Caco-2 (cell line): ENCODE measurements around the gene MAP7. TPM values are rescaled to one million over a fixed set of nuclear protein-coding genes. Genes with fewer than 3 reads are reported as not detected.

Experiments used
- BruUV-seq: library from RNA; stranded (reverse); fragments of 400-500 nt; replicated peaks from 2 replicates; lab custom pipeline; 2021; lab: Mats Ljungman, UMichigan
- CTCF ChIA-PET: fragments of 300-600 bp; sonication (Branson Sonifier 250); formaldehyde crosslinking; loops from one replicate; lab custom pipeline; 2022; ENCODE audit warnings: antibody characterized with exemption; lab: Charles Lee
- POLR2A ChIA-PET: fragments of 300-600 bp; sonication (Branson Sonifier 250); formaldehyde crosslinking; loops from one replicate; lab custom pipeline; 2022; ENCODE audit warnings: antibody characterized with exemption; lab: Charles Lee
- DNase-seq, 2 experiments: peaks; one replicate each; pipeline versions ENCODE4 v3.0.0 to v3.0.0-alpha.2; 2020 to 2022
- H3K27me3 ChIP-seq: replicated peaks from 2 replicates; pipeline ENCODE4 v1.6.0; 2011; ENCODE audit warnings: low read length; ENCODE audit not compliant: control insufficient read depth, insufficient read depth
- H3K36me3 ChIP-seq: 2 replicates; pipeline ENCODE4 v1.5.1; 2011; ENCODE audit warnings: low read length; ENCODE audit not compliant: control insufficient read depth, insufficient read depth
- H3K4me1 ChIP-seq: fragments of 250-450 bp; sonication (Bioruptor Pico); 2 replicates; pipeline ENCODE4 v1.5.1; 2020; ENCODE audit warnings: mild to moderate bottlenecking
- H3K4me3 ChIP-seq: 2 replicates; pipeline ENCODE4 v1.5.1; 2011; ENCODE audit warnings: low read depth, mild to moderate bottlenecking, control low read depth, low read length
- H3K9me3 ChIP-seq: fragments of 250-450 bp; sonication (Bioruptor Pico); 2 replicates; pipeline ENCODE4 v1.5.1; 2020; ENCODE audit warnings: mild to moderate bottlenecking, moderate library complexity
- H3K27ac Mint-ChIP-seq: one replicate; pipeline ENCODE4 v1.8.0; 2022; ENCODE audit warnings: mixed read lengths; ENCODE audit not compliant: unreplicated experiment
- H3K27me3 Mint-ChIP-seq: one replicate; pipeline ENCODE4 v1.8.0; 2022; ENCODE audit warnings: mixed read lengths; ENCODE audit not compliant: insufficient read depth, unreplicated experiment
- H3K36me3 Mint-ChIP-seq: one replicate; pipeline ENCODE4 v1.8.0; 2022; ENCODE audit warnings: mild to moderate bottlenecking, mixed read lengths; ENCODE audit not compliant: insufficient read depth, unreplicated experiment
- H3K4me1 Mint-ChIP-seq: one replicate; pipeline ENCODE4 v1.8.0; 2022; ENCODE audit warnings: low read depth, mixed read lengths; ENCODE audit not compliant: unreplicated experiment
- H3K4me3 Mint-ChIP-seq: one replicate; pipeline ENCODE4 v1.8.0; 2022; ENCODE audit warnings: mild to moderate bottlenecking, moderate library complexity, mixed read lengths; ENCODE audit not compliant: unreplicated experiment
- H3K9me3 Mint-ChIP-seq: one replicate; pipeline ENCODE4 v1.8.0; 2022; ENCODE audit warnings: mixed read lengths; ENCODE audit not compliant: unreplicated experiment
- intact Hi-C: fragments of 100-400 bp; cut with micrococcal nuclease; formaldehyde crosslinking; loops from one replicate; pipeline ENCODE4 v1.10.0; 2022; ENCODE audit not compliant: unreplicated experiment
- total RNA-seq: library from RNA; stranded (reverse); gene quantifications from 2 replicates; pipeline ENCODE4 v1.2.3, GENCODE V29; 2022
- TF ChIP-seq, protein P1 (sequence below), 2 experiments: fragments of 200-600 bp in 1 of 2; IDR thresholded peaks; 1 replicate in 1 of 2; 2 replicates in 1 of 2; pipeline versions ENCODE4 v1.5.1 to v1.8.0; 2011 to 2022; ENCODE audit warnings: antibody characterized with exemption in 1 of 2, control low read depth in 1 of 2, inconsistent platforms in 1 of 2, low read depth in 1 of 2, low read length in 1 of 2, mild to moderate bottlenecking in 1 of 2, moderate library complexity in 1 of 2; ENCODE audit not compliant: insufficient read depth in 1 of 2, severe bottlenecking in 1 of 2, unreplicated experiment in 1 of 2

Gene MAP7
- total RNA-seq, 1 experiment from 2014 or later: 55.3 TPM

DNA sequence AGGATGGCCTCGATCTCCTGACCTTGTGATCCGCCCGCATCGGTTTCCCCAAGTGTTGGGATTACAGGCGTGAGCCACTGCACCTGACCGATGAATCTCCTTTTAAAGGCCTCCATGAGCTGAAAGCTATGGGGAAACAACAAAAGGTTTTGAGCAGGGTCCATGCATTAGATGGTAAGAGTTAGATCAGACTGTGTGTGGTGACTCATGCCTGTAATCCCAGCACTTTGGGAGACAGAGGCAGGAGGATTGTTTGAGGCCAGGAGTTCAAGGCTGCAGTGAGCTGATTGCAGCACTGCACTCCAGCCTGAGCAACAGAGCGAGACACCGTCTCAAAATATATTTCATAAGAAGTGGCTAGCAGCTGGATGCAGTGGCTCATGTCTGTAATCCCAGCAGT lies 219.6 kb downstream of the MAP7 start:
- H3K36me3 ChIP-seq: no peaks in the 10 kb centered on the region
- Mint-ChIP-seq H3K4me3 (no peak overlapping the region), H3K9me3 (no peaks in the 10 kb centered on the region), H3K4me1 (no peaks in the 10 kb centered on the region), H3K27ac (no peak overlapping the region), H3K36me3 (peaks cover 6% of the 10 kb centered on the region), H3K27me3 (no peaks in the 10 kb centered on the region)
- intact Hi-C loops: no loop called here
- DNase-seq: no peak
- no peaks in the 10 kb centered on the region for H3K9me3 ChIP-seq
- ChIA-PET CTCF (interaction anchor here (0.7 kb wide), 1 partner anchor 220 kb away, joined by 3 read pairs; no protein-coding TSS in a partner anchor), POLR2A (no interaction called here)
- TF ChIP-seq, protein P1, sequence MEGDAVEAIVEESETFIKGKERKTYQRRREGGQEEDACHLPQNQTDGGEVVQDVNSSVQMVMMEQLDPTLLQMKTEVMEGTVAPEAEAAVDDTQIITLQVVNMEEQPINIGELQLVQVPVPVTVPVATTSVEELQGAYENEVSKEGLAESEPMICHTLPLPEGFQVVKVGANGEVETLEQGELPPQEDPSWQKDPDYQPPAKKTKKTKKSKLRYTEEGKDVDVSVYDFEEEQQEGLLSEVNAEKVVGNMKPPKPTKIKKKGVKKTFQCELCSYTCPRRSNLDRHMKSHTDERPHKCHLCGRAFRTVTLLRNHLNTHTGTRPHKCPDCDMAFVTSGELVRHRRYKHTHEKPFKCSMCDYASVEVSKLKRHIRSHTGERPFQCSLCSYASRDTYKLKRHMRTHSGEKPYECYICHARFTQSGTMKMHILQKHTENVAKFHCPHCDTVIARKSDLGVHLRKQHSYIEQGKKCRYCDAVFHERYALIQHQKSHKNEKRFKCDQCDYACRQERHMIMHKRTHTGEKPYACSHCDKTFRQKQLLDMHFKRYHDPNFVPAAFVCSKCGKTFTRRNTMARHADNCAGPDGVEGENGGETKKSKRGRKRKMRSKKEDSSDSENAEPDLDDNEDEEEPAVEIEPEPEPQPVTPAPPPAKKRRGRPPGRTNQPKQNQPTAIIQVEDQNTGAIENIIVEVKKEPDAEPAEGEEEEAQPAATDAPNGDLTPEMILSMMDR (IDR thresholded peaks at IDR 0.05; ENCODE audit: insufficient read depth in 1 of 2, low read depth in 1 of 2, low read length in 1 of 2, severe bottlenecking in 1 of 2, unreplicated experiment in 1 of 2): no peak
- H3K27me3 ChIP-seq: no peaks in the 10 kb centered on the region; the same call in 1 of the 2 replicates
- no peaks in the 10 kb centered on the region for H3K4me1 ChIP-seq
- BruUV-seq: no TSS peak
- no peak overlapping the region for H3K4me3 ChIP-seq

DNA sequence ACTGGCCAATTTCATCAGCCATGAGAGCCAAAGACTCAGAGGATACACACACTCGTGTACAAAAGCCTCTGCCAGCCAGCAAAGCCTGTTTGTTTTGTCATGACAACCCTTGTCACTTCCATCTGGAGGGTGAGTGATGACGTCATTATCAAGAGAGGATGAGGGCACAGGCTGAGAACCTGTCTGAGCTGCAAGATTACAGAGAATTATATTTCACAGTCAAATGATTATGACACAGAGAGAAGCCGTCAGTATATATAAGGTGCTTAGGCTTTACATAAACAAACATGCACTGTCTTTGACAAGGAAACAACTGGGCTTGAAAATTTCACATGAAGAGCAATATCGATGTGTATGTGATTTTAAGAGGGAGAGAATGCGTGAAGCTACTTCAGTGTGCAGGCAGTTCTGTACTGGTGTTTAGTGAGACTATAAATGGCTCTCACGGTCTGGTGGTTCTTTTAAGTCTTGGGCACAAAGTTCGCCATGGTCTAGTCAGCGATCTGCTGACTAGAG lies 224.1 kb downstream of the MAP7 start:
- Histone ChIP-seq H3K4me1 (no peaks in the 10 kb centered on the region), H3K36me3 (no peaks in the 10 kb centered on the region), H3K4me3 (no peak overlapping the region), H3K27me3 (no peaks in the 10 kb centered on the region), H3K9me3 (no peaks in the 10 kb centered on the region)
- H3K36me3 Mint-ChIP-seq: no peaks in the 10 kb centered on the region
- intact Hi-C loops: no loop called here
- no peak overlapping the region for H3K4me3 Mint-ChIP-seq
- H3K27me3 Mint-ChIP-seq: peaks cover 3% of the 10 kb centered on the region
- no TSS peak for BruUV-seq
- H3K27ac Mint-ChIP-seq: no peak overlapping the region
- TF ChIP-seq, protein P1 (IDR thresholded peaks at IDR 0.05; ENCODE audit: insufficient read depth in 1 of 2, low read depth in 1 of 2, low read length in 1 of 2, severe bottlenecking in 1 of 2, unreplicated experiment in 1 of 2): no peak
- no peak for DNase-seq
- POLR2A ChIA-PET: no interaction called here
- CTCF ChIA-PET: no interaction called here
- no peaks in the 10 kb centered on the region for H3K9me3 Mint-ChIP-seq
- H3K4me1 Mint-ChIP-seq: no peaks in the 10 kb centered on the region

DNA sequence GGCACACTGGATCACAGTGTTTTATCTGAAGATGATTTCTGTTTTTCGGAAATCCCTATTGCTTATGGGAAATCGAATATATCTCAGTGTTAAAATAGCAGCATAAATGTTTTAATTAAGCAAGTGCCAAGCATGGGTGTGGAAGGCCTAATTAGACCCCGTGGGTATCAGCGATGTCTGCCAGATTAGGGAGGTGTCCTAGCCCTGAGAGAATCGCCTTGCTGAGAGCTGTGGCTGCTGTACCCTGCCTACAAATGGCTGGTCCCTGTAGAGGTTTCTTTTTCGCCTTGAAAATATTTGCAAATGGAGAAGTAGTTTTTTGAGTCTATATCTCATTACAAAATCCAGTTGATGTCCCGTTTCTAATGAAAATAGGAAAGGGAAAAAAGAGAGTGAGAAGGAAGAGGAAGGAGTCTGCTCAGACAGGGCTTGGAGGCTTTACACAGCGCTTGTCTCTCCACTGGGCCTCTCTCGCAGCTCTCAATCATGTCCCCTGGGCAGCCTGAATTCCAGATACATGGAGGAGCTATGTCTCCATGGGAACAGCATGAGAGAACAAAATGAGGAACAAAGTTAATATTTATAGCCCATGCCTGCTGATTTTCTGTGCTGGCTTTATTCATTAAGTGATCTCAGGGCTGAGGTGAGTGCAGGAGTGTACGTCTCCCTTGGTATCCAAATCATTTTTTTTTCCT lies 225.4 kb downstream of the MAP7 start:
- no peaks in the 10 kb centered on the region for H3K36me3 ChIP-seq
- DNase-seq: no peak
- no peaks in the 10 kb centered on the region for H3K4me1 ChIP-seq
- H3K4me1 Mint-ChIP-seq: no peaks in the 10 kb centered on the region
- ChIA-PET CTCF (no interaction called here), POLR2A (no interaction called here)
- no peaks in the 10 kb centered on the region for H3K9me3 Mint-ChIP-seq
- no peak overlapping the region for H3K4me3 ChIP-seq
- no peak overlapping the region for H3K27ac Mint-ChIP-seq
- BruUV-seq: no TSS peak
- no peaks in the 10 kb centered on the region for H3K36me3 Mint-ChIP-seq
- H3K27me3 ChIP-seq: no peaks in the 10 kb centered on the region
- no peaks in the 10 kb centered on the region for H3K9me3 ChIP-seq
- TF ChIP-seq, protein P1 (IDR thresholded peaks at IDR 0.05; ENCODE audit: insufficient read depth in 1 of 2, low read depth in 1 of 2, low read length in 1 of 2, severe bottlenecking in 1 of 2, unreplicated experiment in 1 of 2): no peak
- no peak overlapping the region for H3K4me3 Mint-ChIP-seq
- intact Hi-C loops: no loop called here
- peaks cover 3% of the 10 kb centered on the region for H3K27me3 Mint-ChIP-seq
